ENCODE results near the gene BRME1.
A peak's percentile ranks its signal among the peaks of the same experiment; 100 is the strongest.

BRME1 gene

GRCh38 chr19:13920940-13921747, 15.2 kb upstream of the BRME1 start (continued):
- TF ChIP-seq ZEB2 (tag by site-specific recombination; IDR thresholded peaks at IDR 0.05) (no peak), ZNF629 (tag by site-specific recombination; IDR thresholded peaks at IDR 0.05) (peak; percentile 39; the same call in 1 of the 2 replicates), ZNF596 (tag by site-specific recombination; IDR thresholded peaks at IDR 0.05) (no peak), ZNF510 (tag by site-specific recombination; IDR thresholded peaks at IDR 0.05; ENCODE audit: insufficient replicate concordance) (no peak), ZBTB11 (tag by site-specific recombination; conservative IDR thresholded peaks at IDR 0.05; ENCODE audit: low read depth) (peak; percentile 35; the same call in 1 of the 2 replicates), RBAK (tag by site-specific recombination; IDR thresholded peaks at IDR 0.05) (peak; percentile 69; the same call in 1 of the 2 replicates), MYNN (tag by site-specific recombination; IDR thresholded peaks at IDR 0.05; ENCODE audit: borderline replicate concordance) (no peak), ZNF280D (tag by site-specific recombination; IDR thresholded peaks at IDR 0.05) (peak; percentile 73; the same call in 1 of the 2 replicates), AEBP2 (tag by site-specific recombination; IDR thresholded peaks at IDR 0.05; ENCODE audit: borderline replicate concordance) (no peak), ATF2 (tag by site-specific recombination; IDR thresholded peaks at IDR 0.05; ENCODE audit: low read depth) (peak; percentile 76), KLF8 (tag by site-specific recombination; IDR thresholded peaks at IDR 0.05) (0 out of 2 replicates have a peak, but pooled peaks have one; percentile 16), ZNF488 (tag by site-specific recombination; IDR thresholded peaks at IDR 0.05) (no peak), ZNF132 (tag by site-specific recombination; IDR thresholded peaks at IDR 0.05; ENCODE audit: borderline replicate concordance) (no peak), TRIM28 (IDR thresholded peaks at IDR 0.05; ENCODE audit: borderline replicate concordance, low read length) (peak; percentile 51; the same call in 1 of the 2 replicates), OSR2 (tag by site-specific recombination; IDR thresholded peaks at IDR 0.05) (no peak), SETDB1 (IDR thresholded peaks at IDR 0.05; ENCODE audit: insufficient read length, low read length) (peak; percentile 68), ZIC2 (tag by site-specific recombination; IDR thresholded peaks at IDR 0.05) (no peak), KLF10 (tag by site-specific recombination; IDR thresholded peaks at IDR 0.05) (no peak), GLI2 (tag by site-specific recombination; IDR thresholded peaks at IDR 0.05; ENCODE audit: borderline replicate concordance, low read depth) (no peak), ZNF155 (tag by site-specific recombination; IDR thresholded peaks at IDR 0.05) (no peak), ZNF76 (tag by site-specific recombination; IDR thresholded peaks at IDR 0.05; ENCODE audit: borderline replicate concordance, low read depth) (peak; percentile 30; the same call in 1 of the 2 replicates), ZBTB6 (tag by site-specific recombination; IDR thresholded peaks at IDR 0.05) (no peak), ZNF558 (tag by site-specific recombination; IDR thresholded peaks at IDR 0.05) (no peak), ZNF747 (tag by site-specific recombination; IDR thresholded peaks at IDR 0.05) (no peak), YY1 (tag by site-specific recombination; IDR thresholded peaks at IDR 0.05) (peak; percentile 33; the same call in 1 of the 2 replicates), ZNF624 (tag by site-specific recombination; IDR thresholded peaks at IDR 0.05) (no peak), KLF7 (tag by site-specific recombination; IDR thresholded peaks at IDR 0.05; ENCODE audit: borderline replicate concordance) (no peak), ZNF248 (tag by site-specific recombination; IDR thresholded peaks at IDR 0.05) (no peak)

Data from HEK293 (cell line).